Smooth muscle cell of the brain vasculature (primary cell): Measurements from ENCODE around the gene CDCA7.
A peak's percentile ranks its signal among the peaks of the same experiment; 100 is the strongest.
"Not testable (repeated sequence)": the region's sequence is repeated elsewhere in the genome, so short reads cannot be mapped to it uniquely, and the experiment has no call there.

ENCODE experiments used
- DNase-seq: peaks from one replicate; pipeline ENCODE4 v3.0.0-alpha.2; 2012; ENCODE audit warnings: low read depth, low spot score

Gene CDCA7

GRCh38 chr2:173402405-173402974 is 47.8 kb downstream of the CDCA7 start:
- DNase-seq: peak; percentile 67

GRCh38 chr2:173404841-173405750 is 50.4 kb downstream of the CDCA7 start:
- no peak for DNase-seq

GRCh38 chr2:173407176-173407575 is 52.5 kb downstream of the CDCA7 start:
- no peak for DNase-seq

GRCh38 chr2:173407646-173408045 is 53.0 kb downstream of the CDCA7 start:
- no peak for DNase-seq

- no peak for DNase-seq
Measured at GRCh38 chr2:173410579-173410978, 55.9 kb downstream of the CDCA7 start.

- no peak for DNase-seq
Measured at GRCh38 chr2:173412628-173413027, 58.0 kb downstream of the CDCA7 start.

- DNase-seq: peak; percentile 33
Measured at GRCh38 chr2:173414823-173415322, 60.2 kb downstream of the CDCA7 start.

GRCh38 chr2:173415431-173416381 is 61.0 kb downstream of the CDCA7 start:
- no peak for DNase-seq

GRCh38 chr2:173416415-173417152 is 61.9 kb downstream of the CDCA7 start:
- DNase-seq: not testable (repeated sequence)

GRCh38 chr2:173417341-173417740 is 62.7 kb downstream of the CDCA7 start:
- DNase-seq: no peak

- no peak for DNase-seq
Measured at GRCh38 chr2:173417802-173418201, 63.1 kb downstream of the CDCA7 start.
